Measurements from ENCODE around the gene PSD2.

The PSD2 gene

GRCh38 chr5:139812836-139813805 is 17.5 kb downstream of the PSD2 start:
- no peak overlapping the region for H3K4me3 ChIP-seq (replicated peaks in 1 of 2; ENCODE audit: low read depth in 2 of 2, low read length in 2 of 2)
- no peak for DNase-seq (ENCODE audit: low read depth in 2 of 2)
- TF ChIP-seq, protein P1, sequence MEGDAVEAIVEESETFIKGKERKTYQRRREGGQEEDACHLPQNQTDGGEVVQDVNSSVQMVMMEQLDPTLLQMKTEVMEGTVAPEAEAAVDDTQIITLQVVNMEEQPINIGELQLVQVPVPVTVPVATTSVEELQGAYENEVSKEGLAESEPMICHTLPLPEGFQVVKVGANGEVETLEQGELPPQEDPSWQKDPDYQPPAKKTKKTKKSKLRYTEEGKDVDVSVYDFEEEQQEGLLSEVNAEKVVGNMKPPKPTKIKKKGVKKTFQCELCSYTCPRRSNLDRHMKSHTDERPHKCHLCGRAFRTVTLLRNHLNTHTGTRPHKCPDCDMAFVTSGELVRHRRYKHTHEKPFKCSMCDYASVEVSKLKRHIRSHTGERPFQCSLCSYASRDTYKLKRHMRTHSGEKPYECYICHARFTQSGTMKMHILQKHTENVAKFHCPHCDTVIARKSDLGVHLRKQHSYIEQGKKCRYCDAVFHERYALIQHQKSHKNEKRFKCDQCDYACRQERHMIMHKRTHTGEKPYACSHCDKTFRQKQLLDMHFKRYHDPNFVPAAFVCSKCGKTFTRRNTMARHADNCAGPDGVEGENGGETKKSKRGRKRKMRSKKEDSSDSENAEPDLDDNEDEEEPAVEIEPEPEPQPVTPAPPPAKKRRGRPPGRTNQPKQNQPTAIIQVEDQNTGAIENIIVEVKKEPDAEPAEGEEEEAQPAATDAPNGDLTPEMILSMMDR (IDR thresholded peaks at IDR 0.05; ENCODE audit: low read depth, low read length): no peak

- no peak for DNase-seq (ENCODE audit: low read depth in 2 of 2)
- H3K4me3 ChIP-seq (replicated peaks in 1 of 2; ENCODE audit: low read depth in 2 of 2, low read length in 2 of 2): no peak overlapping the region
- TF ChIP-seq, protein P1 (IDR thresholded peaks at IDR 0.05; ENCODE audit: low read depth, low read length): no peak
These were observed 18.6 kb downstream of the PSD2 start for GRCh38 chr5:139814191-139814601.

- DNase-seq (ENCODE audit: low read depth in 2 of 2): no peak
- no peak overlapping the region for H3K4me3 ChIP-seq (replicated peaks in 1 of 2; ENCODE audit: low read depth in 2 of 2, low read length in 2 of 2)
- TF ChIP-seq, protein P1 (IDR thresholded peaks at IDR 0.05; ENCODE audit: low read depth, low read length): no peak
These were observed 19.2 kb downstream of the PSD2 start for GRCh38 chr5:139814704-139815280.

DNA sequence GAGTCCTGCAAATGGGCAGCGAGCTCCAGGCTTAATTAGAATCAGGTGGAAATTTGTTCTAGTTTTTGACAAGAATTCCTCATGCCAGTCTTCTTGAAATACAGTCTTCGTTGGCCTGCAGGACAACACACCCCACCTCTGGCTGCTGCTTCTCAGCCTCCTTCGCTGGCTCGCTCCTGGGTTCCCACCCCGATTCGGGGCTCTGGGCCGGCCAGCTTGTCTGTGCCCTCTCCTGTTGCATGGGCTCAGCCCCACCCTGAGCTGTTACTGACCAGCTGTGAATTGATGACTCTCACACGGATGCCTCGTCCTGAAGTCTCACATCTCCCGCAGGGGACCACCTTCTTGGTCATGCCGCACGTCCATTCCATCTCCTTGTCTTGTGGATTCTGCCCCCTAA is 21.0 kb downstream of the PSD2 start:
- no peak overlapping the region for H3K4me3 ChIP-seq (replicated peaks in 1 of 2; ENCODE audit: low read depth in 2 of 2, low read length in 2 of 2)
- TF ChIP-seq, protein P1 (IDR thresholded peaks at IDR 0.05; ENCODE audit: low read depth, low read length): no peak
- DNase-seq (ENCODE audit: low read depth in 2 of 2): no peak

- TF ChIP-seq, protein P1 (IDR thresholded peaks at IDR 0.05; ENCODE audit: low read depth, low read length): no peak
- no peak overlapping the region for H3K4me3 ChIP-seq (replicated peaks in 1 of 2; ENCODE audit: low read depth in 2 of 2, low read length in 2 of 2)
- DNase-seq (ENCODE audit: low read depth in 2 of 2): no peak
These were observed 21.8 kb downstream of the PSD2 start for GRCh38 chr5:139817362-139817761.

DNA sequence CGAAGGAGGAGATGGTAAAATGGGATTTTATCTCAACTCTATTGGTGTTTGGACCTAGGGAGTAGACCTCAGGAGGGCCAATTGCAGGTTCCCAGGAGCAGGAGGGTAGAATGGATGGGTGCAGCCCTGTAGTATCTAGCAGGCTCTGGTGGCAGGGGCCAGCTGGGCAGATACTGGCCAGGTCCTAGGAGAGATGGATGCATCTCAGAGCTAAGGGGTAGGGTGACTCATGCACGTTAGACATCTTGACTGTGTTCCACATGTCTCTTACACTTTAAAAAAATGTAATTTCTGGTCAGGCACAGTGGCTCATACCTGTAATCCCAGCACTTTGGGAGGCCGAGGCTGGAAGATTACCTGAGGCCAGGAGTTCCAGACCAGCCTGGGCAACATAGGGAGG is 22.4 kb downstream of the PSD2 start:
- no peak for DNase-seq (ENCODE audit: low read depth in 2 of 2)

More for the DNA sequence above, 22.4 kb downstream of the PSD2 start:
- H3K4me3 ChIP-seq (replicated peaks in 1 of 2; ENCODE audit: low read depth in 2 of 2, low read length in 2 of 2): no peak overlapping the region
- TF ChIP-seq, protein P1 (IDR thresholded peaks at IDR 0.05; ENCODE audit: low read depth, low read length): no peak
